ENCODE measurements around the gene GNAQ.
"Not testable (repeated sequence)": the region's sequence is repeated elsewhere in the genome, so short reads cannot be mapped to it uniquely, and the experiment has no call there.

GNAQ gene

GRCh38 chr9:77729177-77729576 lies 302.4 kb downstream of the GNAQ start:
- DNase-seq (ENCODE audit: low read depth): no peak

DNA sequence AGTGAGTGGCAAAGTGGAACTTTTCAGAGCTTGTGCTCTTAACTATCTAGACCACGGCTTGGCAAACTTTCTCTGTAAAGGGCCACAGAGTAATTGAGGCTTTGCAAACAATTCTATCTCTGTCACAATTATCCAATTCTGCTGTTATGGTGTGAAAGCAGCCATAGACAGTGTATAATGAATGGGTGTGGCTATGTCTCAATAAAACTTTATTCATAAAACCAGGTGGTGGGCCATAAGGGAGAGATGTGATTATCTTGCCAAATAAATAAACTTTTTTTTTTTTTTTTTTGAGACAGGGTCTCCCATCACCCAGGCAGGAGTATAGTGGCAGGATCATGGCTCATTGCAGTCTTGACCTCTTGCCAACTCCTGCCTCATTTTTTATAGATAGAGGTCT lies 304.8 kb downstream of the GNAQ start:
- DNase-seq (ENCODE audit: low read depth): no peak

GRCh38 chr9:77726289-77726688 lies 305.3 kb downstream of the GNAQ start:
- no peak for DNase-seq (ENCODE audit: low read depth)

DNA sequence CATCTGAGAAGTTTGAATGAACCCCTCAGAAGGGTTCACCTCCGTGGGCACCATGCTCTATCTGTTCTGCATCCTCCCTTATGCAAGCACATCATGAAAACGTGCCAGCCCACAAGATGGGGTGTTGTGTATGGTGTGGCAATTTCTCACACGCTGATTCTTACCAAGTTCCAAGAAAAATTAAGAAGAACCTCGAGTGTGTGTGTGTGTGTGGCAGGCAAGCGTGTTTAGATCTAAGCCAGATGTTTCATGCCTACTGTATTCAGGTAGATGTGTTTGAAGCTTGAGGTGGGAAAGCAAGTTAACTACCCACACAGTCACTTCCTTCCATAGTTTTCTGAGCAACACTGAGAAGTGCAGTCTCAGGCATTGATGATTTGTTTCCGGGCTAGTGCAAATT lies 305.8 kb downstream of the GNAQ start:
- no peak for DNase-seq (ENCODE audit: low read depth)

- no peak for DNase-seq (ENCODE audit: low read depth)
Measured at GRCh38 chr9:77725046-77725694, 306.4 kb downstream of the GNAQ start.

GRCh38 chr9:77721156-77721555 lies 310.5 kb downstream of the GNAQ start:
- DNase-seq (ENCODE audit: low read depth): not testable (repeated sequence)

- DNase-seq (ENCODE audit: low read depth): no peak
Measured at GRCh38 chr9:77719321-77719720, 312.3 kb downstream of the GNAQ start.

DNA sequence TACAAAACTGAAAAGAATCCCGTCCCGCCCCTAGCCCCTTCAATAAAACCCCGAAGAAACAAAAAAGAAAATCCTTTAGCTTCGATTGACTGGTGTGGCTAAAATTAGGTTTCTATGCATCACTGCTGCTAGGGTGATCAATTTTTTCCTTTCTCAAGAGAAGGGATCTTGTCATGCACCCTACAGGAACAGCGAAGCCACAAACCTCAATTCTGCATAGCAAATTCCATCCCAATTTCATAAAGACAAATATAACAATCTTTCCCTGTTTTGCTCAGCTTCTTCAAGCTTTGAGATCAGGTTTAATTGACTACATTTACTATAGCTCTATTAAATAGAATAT lies 313.3 kb downstream of the GNAQ start:
- DNase-seq (ENCODE audit: low read depth): not testable (repeated sequence)

- not testable (repeated sequence) for DNase-seq (ENCODE audit: low read depth)
Measured at GRCh38 chr9:77717608-77718297, 313.9 kb downstream of the GNAQ start.

DNA sequence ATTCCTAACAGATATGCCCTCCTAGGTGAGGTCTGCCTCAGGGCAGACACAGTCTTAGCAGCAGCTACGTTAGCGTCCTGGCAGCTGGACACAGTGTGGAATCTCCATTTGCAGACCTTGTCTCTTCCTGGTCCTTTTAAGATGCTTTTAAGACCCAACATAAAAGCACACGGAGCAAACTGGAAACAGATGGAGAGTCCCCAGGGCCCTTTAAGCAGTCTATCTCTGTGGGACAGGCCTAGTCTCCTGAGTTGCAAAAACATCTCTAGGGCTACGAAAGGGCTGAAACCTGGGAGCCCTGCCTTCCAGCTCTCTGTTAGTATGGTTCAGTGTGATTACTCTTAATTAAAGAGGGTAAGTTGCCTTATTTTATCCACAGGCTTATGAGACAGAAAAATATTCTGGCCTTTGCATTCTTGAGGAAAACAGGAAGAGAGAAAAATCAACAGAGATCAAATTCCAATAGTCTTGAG lies 317.5 kb downstream of the GNAQ start:
- DNase-seq (ENCODE audit: low read depth): no peak

DNA sequence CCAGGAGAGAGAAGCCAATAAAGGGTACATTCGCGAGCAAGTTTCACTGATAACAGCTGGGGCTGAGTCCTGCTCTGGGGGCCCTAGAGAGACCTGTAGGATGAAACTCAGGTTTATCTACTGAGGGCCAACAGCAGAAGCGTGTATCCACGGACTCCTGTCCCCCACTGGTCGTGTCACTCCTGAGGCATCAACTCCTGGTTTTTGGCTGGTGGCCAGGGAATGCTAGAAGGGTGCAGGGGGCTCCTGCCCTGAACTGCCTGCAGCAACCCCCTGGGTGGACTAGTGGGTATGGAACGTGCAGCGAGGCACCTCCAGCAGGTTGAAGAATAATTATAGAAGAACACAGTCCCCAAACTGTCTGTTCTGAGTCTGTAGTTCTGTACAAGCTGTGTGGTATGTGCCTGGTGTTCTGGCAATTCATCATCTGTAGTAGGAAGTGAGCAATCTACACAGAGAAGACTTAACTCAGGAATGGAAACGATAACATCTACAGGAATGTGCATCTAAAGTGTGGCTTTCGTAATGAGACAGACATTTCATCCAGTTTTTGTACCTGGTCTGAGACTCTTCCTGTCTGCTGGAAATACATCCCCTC lies 319.0 kb downstream of the GNAQ start:
- DNase-seq (ENCODE audit: low read depth): no peak

GRCh38 chr9:77710965-77711648 lies 320.5 kb downstream of the GNAQ start:
- no peak for DNase-seq (ENCODE audit: low read depth)

- no peak for DNase-seq (ENCODE audit: low read depth)
Measured at GRCh38 chr9:77710316-77710715, 321.3 kb downstream of the GNAQ start.

GRCh38 chr9:77708064-77708815 lies 323.4 kb downstream of the GNAQ start:
- DNase-seq (ENCODE audit: low read depth): no peak

- no peak for DNase-seq (ENCODE audit: low read depth)
Measured at GRCh38 chr9:77707383-77708063, 324.1 kb downstream of the GNAQ start.

GRCh38 chr9:77705636-77706035 lies 326.0 kb downstream of the GNAQ start:
- no peak for DNase-seq (ENCODE audit: low read depth)

DNA sequence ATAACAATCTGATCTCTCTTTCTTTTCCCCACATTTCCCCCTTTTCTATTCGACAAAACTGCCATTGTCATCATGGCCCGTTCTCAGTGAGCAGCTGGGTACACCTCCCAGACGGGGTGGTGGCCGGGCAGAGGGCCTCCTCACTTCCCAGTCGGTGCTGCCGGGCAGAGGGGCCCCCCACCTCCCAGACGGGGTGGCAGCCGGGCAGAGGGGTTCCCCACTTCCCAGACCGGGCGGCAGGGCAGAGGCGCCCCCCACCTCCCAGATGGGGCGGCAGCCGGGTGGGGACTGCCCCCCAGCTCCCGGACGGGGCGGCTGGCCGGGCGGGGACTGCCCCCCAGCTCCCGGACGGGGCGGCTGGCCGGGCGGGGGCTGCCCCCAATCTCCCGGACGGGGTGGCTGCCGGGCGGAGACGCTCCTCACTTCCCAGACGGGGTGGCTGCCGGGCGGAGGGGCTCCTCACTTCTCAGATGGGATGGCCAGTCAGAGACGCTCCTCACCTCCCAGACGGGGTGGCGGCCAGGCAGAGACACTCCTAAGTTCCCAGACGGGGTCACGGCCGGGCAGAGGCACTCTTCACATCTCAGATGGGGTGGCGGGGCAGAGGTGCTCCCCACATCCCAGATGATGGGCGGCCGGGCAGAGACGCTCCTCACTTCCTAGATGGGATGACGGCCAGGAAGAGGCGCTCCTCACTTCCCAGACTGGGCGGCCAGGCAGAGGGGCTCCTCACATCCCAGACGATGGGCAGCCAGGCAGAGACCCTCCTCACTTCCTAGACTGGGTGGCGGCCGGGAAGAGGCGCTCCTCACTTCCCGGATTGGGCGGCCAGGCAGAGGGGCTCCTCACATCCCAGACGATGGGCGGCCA lies 328.9 kb downstream of the GNAQ start:
- not testable (repeated sequence) for DNase-seq (ENCODE audit: low read depth)

- DNase-seq (ENCODE audit: low read depth): no peak
Measured at GRCh38 chr9:77697238-77697984, 334.2 kb downstream of the GNAQ start.

DNA sequence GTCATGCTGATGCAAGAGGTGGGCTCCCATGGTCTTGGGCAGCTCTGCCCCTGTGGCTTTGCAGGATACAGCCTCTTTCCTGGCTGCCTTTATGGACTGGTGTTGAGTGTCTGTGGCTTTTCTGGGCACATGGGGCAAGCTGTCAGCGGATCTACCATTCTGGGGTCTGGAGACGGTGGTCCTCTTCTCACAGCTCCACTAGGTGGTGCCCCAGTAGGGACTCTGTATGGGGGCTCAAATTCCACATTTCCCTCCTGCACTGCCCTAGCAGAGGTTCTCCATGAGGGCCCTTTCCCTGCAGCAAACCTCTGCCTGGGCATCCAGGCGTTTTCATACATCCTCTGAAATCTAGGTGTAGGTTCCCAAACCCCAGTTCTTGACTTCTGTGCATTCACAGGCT lies 340.9 kb downstream of the GNAQ start:
- not testable (repeated sequence) for DNase-seq (ENCODE audit: low read depth)

DNA sequence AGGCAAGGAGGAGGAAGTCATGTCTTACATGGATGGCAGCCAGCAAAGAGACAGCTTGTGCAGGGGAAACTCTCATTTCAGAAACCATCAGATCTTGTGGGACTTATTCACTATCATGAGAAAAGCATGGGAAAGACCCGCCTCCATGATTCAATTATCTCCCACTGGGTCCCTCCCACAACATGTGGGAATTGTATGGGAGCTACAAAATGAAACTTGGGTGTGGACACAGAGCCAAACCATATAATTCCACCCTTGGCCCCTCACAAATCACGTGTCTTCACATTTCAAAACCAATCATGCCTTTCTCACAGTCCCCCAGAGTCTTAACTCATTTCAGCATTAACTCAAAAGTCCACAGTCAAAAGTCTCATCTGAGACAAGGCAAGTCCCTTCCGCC lies 341.5 kb downstream of the GNAQ start:
- not testable (repeated sequence) for DNase-seq (ENCODE audit: low read depth)
